HCT116 (cell line): ENCODE results near the gene TEX12. TPM values are rescaled to one million over a fixed set of nuclear protein-coding genes. Genes with fewer than 3 reads are reported as not detected.
A peak's percentile ranks its signal among the peaks of the same experiment; 100 is the strongest.

Experiments used
- ATAC-seq: fragments of 200-7000 bp; cut with Tn5 transposase; 2 replicates; pipeline ENCODE4 v1.9.1; 2020; ENCODE audit warnings: mild to moderate bottlenecking, moderate library complexity
- BruUV-seq: library from RNA; stranded (reverse); fragments of 400-500 nt; replicated peaks from 2 replicates; lab custom pipeline; 2021; lab: Mats Ljungman, UMichigan
- CTCF ChIA-PET: fragments of 300-600 bp; sonication (Branson Sonifier 250); formaldehyde crosslinking; loops from one replicate; lab custom pipeline; 2021; ENCODE audit warnings: antibody characterized with exemption; lab: Charles Lee
- POLR2A ChIA-PET: fragments of 300-600, 350-600 bp; sonication (Branson Sonifier 250); formaldehyde crosslinking; loops from one replicate; lab custom pipeline; 2021; ENCODE audit warnings: antibody characterized with exemption; lab: Charles Lee
- RAD21 ChIA-PET, 2 experiments: fragments of 300-600 bp; sonication (Branson Sonifier 250); formaldehyde crosslinking; loops; one replicate each; lab custom pipeline; 2023; ENCODE audit warnings: low total read pairs in 2 of 2; ENCODE audit not compliant: uncharacterized antibody in 2 of 2, unreplicated experiment in 2 of 2, low non-redundant PET in 1 of 2; lab: Charles Lee
- DNase-seq: peaks from one replicate; pipeline ENCODE4 v3.0.0-alpha.2; 2010; ENCODE audit warnings: low read depth, low spot score
- H2AFZ ChIP-seq: fragments of 200-600 bp; shearing (Covaris generic), sonication (generic); 2 replicates; pipeline ENCODE4 v1.6.1; 2017; ENCODE audit warnings: low read depth, mixed run types, mixed read lengths, antibody characterized with exemption, low read length; ENCODE audit not compliant: poor library complexity, severe bottlenecking
- H3K27ac ChIP-seq: 2 replicates; pipeline ENCODE4 v1.5.1; 2012; ENCODE audit warnings: low read depth, low read length
- H3K27me3 ChIP-seq: fragments of 200-600 bp; sonication (generic); 2 replicates; pipeline ENCODE4 v1.6.1; 2016; ENCODE audit warnings: mixed run types, low read length, mixed read lengths; ENCODE audit not compliant: insufficient read depth
- H3K36me3 ChIP-seq, 2 experiments: fragments of 200-500 bp in 1 of 2; fragments of 200-600 bp in 1 of 2; sonication (Bioruptor generic) in 1 of 2; sonication (generic) in 1 of 2; 2 replicates each; pipeline versions ENCODE4 v1.5.1 to v1.6.1; 2014 to 2016; ENCODE audit warnings: low read length in 2 of 2, inconsistent platforms in 1 of 2, mixed read lengths in 1 of 2, mixed run types in 1 of 2; ENCODE audit not compliant: insufficient read depth in 2 of 2, control insufficient read depth in 1 of 2
- H3K4me1 ChIP-seq, 2 experiments: fragments of 200-600 bp in 1 of 2; sonication (generic) in 1 of 2; 2 replicates each; pipeline versions ENCODE4 v1.5.1 to v1.6.1; 2012 to 2017; ENCODE audit warnings: low read length in 2 of 2, inconsistent platforms in 1 of 2, mild to moderate bottlenecking in 1 of 2, mixed read lengths in 1 of 2, mixed run types in 1 of 2, moderate library complexity in 1 of 2; ENCODE audit not compliant: insufficient read depth in 2 of 2, control insufficient read depth in 1 of 2
- H3K4me2 ChIP-seq: fragments of 200-600 bp; sonication (generic); 2 replicates; pipeline ENCODE4 v1.6.1; 2017; ENCODE audit warnings: mixed run types, low read length, mixed read lengths
- H3K4me3 ChIP-seq, 2 experiments: fragments of 200-600 bp in 1 of 2; sonication (generic) in 1 of 2; replicated peaks in 1 of 2; 2 replicates each; pipeline ENCODE4 v1.5.1; 2011 to 2016; ENCODE audit warnings: low read length in 2 of 2, control low read depth in 1 of 2, low read depth in 1 of 2, mild to moderate bottlenecking in 1 of 2, mixed read lengths in 1 of 2, mixed run types in 1 of 2
- H3K79me2 ChIP-seq: fragments of 200-600 bp; sonication (generic); 2 replicates; pipeline ENCODE4 v1.6.1; 2017; ENCODE audit warnings: mild to moderate bottlenecking, mixed run types, low read length, moderate library complexity, mixed read lengths; ENCODE audit not compliant: insufficient read depth
- H3K9ac ChIP-seq: fragments of 200-600 bp; sonication (generic); 2 replicates; pipeline ENCODE4 v1.6.1; 2016; ENCODE audit warnings: low read length, mixed read lengths
- H3K9me2 ChIP-seq: fragments of 200-600 bp; sonication (generic), shearing (Covaris generic); 2 replicates; pipeline ENCODE4 v1.6.1; 2017; ENCODE audit warnings: mixed run types, mild to moderate bottlenecking, moderate library complexity; ENCODE audit not compliant: insufficient read depth
- H3K9me3 ChIP-seq, 2 experiments: fragments of 200-500 bp in 1 of 2; fragments of 200-600 bp in 1 of 2; sonication (Bioruptor generic) in 1 of 2; sonication (generic) in 1 of 2; 2 replicates each; pipeline ENCODE4 v1.6.1; 2014 to 2017; ENCODE audit warnings: low read length in 2 of 2, mixed read lengths in 2 of 2, inconsistent platforms in 1 of 2, low read depth in 1 of 2, mild to moderate bottlenecking in 1 of 2, mixed run types in 1 of 2, moderate library complexity in 1 of 2; ENCODE audit not compliant: control insufficient read depth in 1 of 2, insufficient read depth in 1 of 2
- H4K20me1 ChIP-seq: fragments of 200-600 bp; sonication (generic), shearing (Covaris generic); 2 replicates; pipeline ENCODE4 v1.6.1; 2017; ENCODE audit warnings: mixed run types, mild to moderate bottlenecking, moderate library complexity; ENCODE audit not compliant: insufficient read depth
- CEBPB ChIP-seq: IDR thresholded peaks from 2 replicates; pipeline ENCODE4 v1.6.1; 2012; ENCODE audit warnings: low read depth
- EGR1 ChIP-seq: IDR thresholded peaks from 2 replicates; pipeline ENCODE4 v1.6.1; 2012; ENCODE audit warnings: low read depth
- EZH2phosphoT487 ChIP-seq: fragments of 200-600 bp; IDR thresholded peaks from 2 replicates; pipeline ENCODE4 v1.6.1; 2018; ENCODE audit warnings: antibody characterized with exemption, borderline replicate concordance
- RAD21 ChIP-seq: IDR thresholded peaks from 2 replicates; pipeline ENCODE4 v1.6.1; 2012; ENCODE audit warnings: low read depth, mild to moderate bottlenecking
- SP1 ChIP-seq: IDR thresholded peaks from 2 replicates; pipeline ENCODE4 v1.6.1; 2012; ENCODE audit warnings: low read depth
- ZNF274 ChIP-seq: fragments of 200-500 bp; sonication (Bioruptor generic); IDR thresholded peaks from 2 replicates; pipeline ENCODE4 v1.6.1; 2014; ENCODE audit warnings: mild to moderate bottlenecking, low read depth, low read length, inconsistent platforms
- intact Hi-C: fragments of 100-400 bp; cut with micrococcal nuclease; formaldehyde crosslinking; loops from 2 replicates; pipeline ENCODE4 v1.10.0; 2022
- total RNA-seq: library from RNA; stranded (reverse); gene quantifications from one replicate; pipeline ENCODE4 v1.2.1, GENCODE V29; 2021; ENCODE audit not compliant: unreplicated experiment
- TF ChIP-seq, protein P1 (sequence below), 3 experiments: fragments of 200-600 bp in 1 of 3; sonication (generic) in 1 of 3; IDR thresholded peaks in 2 of 3; conservative IDR thresholded peaks in 1 of 3; 2 replicates each; pipeline ENCODE4 v1.5.1; 2012 to 2017; ENCODE audit warnings: low read depth in 2 of 3, low read length in 2 of 3, antibody characterized with exemption in 1 of 3, borderline replicate concordance in 1 of 3, control low read depth in 1 of 3, mild to moderate bottlenecking in 1 of 3, mixed read lengths in 1 of 3, mixed run types in 1 of 3, moderate library complexity in 1 of 3; ENCODE audit not compliant: insufficient read depth in 1 of 3
- TF ChIP-seq, protein P2 (sequence below): IDR thresholded peaks from 2 replicates; pipeline ENCODE4 v1.6.1; 2012; ENCODE audit warnings: low read depth
- TF ChIP-seq, protein P3 (sequence below): IDR thresholded peaks from 2 replicates; pipeline ENCODE4 v1.6.1; 2012

Gene TEX12
- total RNA-seq, 1 experiment from 2014 or later = not detected

DNA sequence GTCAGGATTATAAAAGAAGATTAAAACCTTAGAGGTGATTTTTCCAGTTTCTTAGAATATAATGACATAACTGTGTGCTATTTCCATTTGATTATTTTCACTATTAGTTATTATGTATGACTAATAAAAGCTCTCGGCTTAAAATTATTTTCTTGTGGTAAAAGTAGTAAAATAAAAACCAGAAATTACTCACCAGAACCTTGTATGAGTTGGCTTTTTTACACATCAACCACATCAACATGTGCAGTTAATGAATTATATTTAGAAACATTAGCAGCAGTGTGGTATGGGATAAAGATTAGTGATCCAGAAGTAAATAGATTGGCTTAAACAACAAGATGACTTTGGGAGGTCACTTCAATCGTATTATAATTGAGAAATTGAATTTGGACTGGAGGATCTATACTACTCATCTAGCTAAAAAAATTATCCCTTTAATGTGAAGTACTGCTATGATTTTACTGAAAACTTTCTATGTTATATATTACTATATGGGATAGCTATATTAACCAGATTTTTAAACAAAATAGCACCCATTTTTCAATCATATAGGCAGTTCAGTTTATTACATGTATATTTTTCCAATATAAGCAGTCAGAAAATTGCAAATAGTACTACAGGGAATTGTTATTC is 5.3 kb downstream of the TEX12 start (continued):
- TF ChIP-seq, protein P1, sequence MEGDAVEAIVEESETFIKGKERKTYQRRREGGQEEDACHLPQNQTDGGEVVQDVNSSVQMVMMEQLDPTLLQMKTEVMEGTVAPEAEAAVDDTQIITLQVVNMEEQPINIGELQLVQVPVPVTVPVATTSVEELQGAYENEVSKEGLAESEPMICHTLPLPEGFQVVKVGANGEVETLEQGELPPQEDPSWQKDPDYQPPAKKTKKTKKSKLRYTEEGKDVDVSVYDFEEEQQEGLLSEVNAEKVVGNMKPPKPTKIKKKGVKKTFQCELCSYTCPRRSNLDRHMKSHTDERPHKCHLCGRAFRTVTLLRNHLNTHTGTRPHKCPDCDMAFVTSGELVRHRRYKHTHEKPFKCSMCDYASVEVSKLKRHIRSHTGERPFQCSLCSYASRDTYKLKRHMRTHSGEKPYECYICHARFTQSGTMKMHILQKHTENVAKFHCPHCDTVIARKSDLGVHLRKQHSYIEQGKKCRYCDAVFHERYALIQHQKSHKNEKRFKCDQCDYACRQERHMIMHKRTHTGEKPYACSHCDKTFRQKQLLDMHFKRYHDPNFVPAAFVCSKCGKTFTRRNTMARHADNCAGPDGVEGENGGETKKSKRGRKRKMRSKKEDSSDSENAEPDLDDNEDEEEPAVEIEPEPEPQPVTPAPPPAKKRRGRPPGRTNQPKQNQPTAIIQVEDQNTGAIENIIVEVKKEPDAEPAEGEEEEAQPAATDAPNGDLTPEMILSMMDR (IDR thresholded peaks at IDR 0.05 in 2 of 3, conservative IDR thresholded peaks at IDR 0.05 in 1 of 3; ENCODE audit: borderline replicate concordance in 1 of 3, insufficient read depth in 1 of 3, low read depth in 2 of 3, low read length in 2 of 3) = no peak
- TF ChIP-seq EGR1 = no peak
- no peak for TF ChIP-seq ZNF274
- no peak for TF ChIP-seq SP1
- TF ChIP-seq, protein P2, sequence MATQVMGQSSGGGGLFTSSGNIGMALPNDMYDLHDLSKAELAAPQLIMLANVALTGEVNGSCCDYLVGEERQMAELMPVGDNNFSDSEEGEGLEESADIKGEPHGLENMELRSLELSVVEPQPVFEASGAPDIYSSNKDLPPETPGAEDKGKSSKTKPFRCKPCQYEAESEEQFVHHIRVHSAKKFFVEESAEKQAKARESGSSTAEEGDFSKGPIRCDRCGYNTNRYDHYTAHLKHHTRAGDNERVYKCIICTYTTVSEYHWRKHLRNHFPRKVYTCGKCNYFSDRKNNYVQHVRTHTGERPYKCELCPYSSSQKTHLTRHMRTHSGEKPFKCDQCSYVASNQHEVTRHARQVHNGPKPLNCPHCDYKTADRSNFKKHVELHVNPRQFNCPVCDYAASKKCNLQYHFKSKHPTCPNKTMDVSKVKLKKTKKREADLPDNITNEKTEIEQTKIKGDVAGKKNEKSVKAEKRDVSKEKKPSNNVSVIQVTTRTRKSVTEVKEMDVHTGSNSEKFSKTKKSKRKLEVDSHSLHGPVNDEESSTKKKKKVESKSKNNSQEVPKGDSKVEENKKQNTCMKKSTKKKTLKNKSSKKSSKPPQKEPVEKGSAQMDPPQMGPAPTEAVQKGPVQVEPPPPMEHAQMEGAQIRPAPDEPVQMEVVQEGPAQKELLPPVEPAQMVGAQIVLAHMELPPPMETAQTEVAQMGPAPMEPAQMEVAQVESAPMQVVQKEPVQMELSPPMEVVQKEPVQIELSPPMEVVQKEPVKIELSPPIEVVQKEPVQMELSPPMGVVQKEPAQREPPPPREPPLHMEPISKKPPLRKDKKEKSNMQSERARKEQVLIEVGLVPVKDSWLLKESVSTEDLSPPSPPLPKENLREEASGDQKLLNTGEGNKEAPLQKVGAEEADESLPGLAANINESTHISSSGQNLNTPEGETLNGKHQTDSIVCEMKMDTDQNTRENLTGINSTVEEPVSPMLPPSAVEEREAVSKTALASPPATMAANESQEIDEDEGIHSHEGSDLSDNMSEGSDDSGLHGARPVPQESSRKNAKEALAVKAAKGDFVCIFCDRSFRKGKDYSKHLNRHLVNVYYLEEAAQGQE = no peak
- TF ChIP-seq RAD21 = no peak
- TF ChIP-seq EZH2phosphoT487 = no peak

DNA sequence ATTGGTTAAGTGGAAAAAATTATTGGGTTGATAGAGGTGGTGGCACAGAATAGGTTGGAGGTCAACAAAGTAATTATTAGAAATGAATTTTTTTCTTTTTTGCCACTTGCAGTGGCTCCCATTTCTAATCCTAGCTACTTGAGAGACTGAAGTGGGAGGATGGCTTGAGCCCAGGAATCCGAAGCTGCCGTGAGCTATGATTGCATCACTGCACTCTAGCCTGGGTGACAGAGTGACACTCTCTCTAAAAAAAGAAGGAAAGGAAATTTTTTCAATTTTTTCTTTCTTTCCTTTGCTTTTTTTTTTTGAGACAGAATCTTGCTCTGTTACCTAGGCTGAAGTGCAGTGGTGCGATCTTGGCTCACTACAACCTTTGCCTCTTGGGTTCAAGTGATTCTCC is 6.0 kb downstream of the TEX12 start:
- RAD21 ChIA-PET = no interaction called here
- POLR2A ChIA-PET = interaction anchor here (2.2 kb wide), 1 partner anchor 9 kb away, joined by 13 read pairs; the partner anchor contains the start of gene IL18
- intact Hi-C loops = no loop called here
- Histone ChIP-seq H4K20me1 (no peaks in the 10 kb centered on the region), H3K9ac (no peak overlapping the region), H3K36me3 (no peaks in the 10 kb centered on the region), H3K9me3 (no peaks in the 10 kb centered on the region), H3K79me2 (no peaks in the 10 kb centered on the region), H3K4me1 (peaks cover 7 to 37% of the 10 kb centered on the region in 2 experiments; a peak in 3 of 4 replicates), H3K4me2 (peak overlapping the region; percentile 6; the same call in 1 of the 2 replicates), H3K27ac (no peak overlapping the region), H3K27me3 (no peaks in the 10 kb centered on the region), H2AFZ (peak overlapping the region; percentile 67), H3K4me3 (no peak overlapping the region), H3K9me2 (no peaks in the 10 kb centered on the region)
- CTCF ChIA-PET = interaction anchor here (1.3 kb wide), 1 partner anchor 59 kb away, joined by 3 read pairs; no protein-coding TSS in a partner anchor
- no TSS peak for BruUV-seq
- no peak for DNase-seq
- TF ChIP-seq CEBPB (peak; percentile 67; the same call in 1 of the 2 replicates), SP1 (no peak)
- TF ChIP-seq, protein P3, sequence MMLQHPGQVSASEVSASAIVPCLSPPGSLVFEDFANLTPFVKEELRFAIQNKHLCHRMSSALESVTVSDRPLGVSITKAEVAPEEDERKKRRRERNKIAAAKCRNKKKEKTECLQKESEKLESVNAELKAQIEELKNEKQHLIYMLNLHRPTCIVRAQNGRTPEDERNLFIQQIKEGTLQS = peak; percentile 59; the same call in 1 of the 2 replicates
- no peak for ATAC-seq
